DMS79 (cell line): ENCODE results near the gene LYPLA2.

Experiments used
- DNase-seq: peaks from one replicate; lab custom pipeline; 2025; lab: John Stamatoyannopoulos, UW

LYPLA2 gene

GRCh38 chr1:23790696-23791515, at the start of gene LYPLA2:
Gene LYPLA2 (plus strand): TSS chr1:23791145. CDS start chr1:23792683, 1,538 bp downstream.
- DNase-seq: peak; percentile 85

- no peak for DNase-seq
Observed at GRCh38 chr1:23741609-23742008, 49.3 kb upstream of the LYPLA2 start.

DNA sequence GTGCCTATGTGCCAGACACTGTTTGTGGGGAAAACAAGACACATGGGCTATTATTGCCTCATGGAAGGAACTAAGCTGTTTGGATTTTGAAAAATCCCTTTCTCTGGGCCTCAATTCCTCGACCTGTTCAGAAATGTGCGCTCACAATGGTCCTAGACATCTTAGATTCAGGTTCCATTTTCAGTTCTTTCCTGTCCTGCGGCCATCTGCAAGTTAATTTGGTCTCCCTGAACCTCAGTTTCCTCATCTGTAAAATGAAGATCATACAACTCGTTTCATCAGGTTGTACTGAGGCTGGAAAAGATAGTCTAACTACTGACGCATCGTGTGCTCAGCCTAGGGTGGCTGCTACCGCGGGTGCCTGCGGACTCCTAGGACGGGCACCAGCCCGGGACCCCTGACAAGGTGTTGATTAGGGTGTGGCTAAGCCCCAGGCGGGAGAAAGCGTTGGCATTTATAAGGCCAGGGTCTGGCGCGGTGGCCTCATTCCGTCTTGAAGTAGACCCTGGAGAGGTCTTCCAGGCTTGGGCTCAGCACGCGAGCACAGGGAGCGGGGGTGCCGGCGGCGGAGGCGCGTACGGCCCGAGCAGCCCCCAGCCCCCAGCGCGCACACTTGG, 48.2 kb upstream of the LYPLA2 start:
- DNase-seq: peak; percentile 24

GRCh38 chr1:23743287-23744152, 47.4 kb upstream of the LYPLA2 start, which contains the start of gene ELOA:
Gene ELOA (plus strand): TSS chr1:23743471. CDS start chr1:23743504, 33 bp downstream.
- DNase-seq: peak; percentile 56

DNA sequence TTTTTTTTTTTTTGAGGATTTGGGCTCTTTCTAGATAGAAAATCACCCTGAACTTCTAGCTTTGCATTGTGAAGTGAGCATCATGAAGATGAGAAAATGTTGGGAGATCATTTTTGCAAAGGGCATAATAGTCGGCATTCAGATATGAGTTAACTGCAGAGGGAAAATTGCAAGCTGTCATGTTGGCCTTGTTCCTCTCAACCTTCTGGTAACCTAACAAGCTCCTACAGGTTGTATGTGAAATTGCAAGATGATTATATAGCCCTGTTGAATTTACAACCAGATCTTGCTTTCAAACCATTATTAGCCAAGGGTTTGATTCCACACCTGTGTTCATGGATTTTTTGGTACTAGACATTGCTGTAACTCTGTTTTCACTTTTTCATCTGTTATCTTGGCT, 45.4 kb upstream of the LYPLA2 start:
- no peak for DNase-seq

GRCh38 chr1:23748016-23748415, 42.9 kb upstream of the LYPLA2 start:
- DNase-seq: no peak

- peak; percentile 9 for DNase-seq
Observed at GRCh38 chr1:23751050-23751814, 39.7 kb upstream of the LYPLA2 start.

GRCh38 chr1:23751815-23752200, 39.1 kb upstream of the LYPLA2 start:
- no peak for DNase-seq

DNA sequence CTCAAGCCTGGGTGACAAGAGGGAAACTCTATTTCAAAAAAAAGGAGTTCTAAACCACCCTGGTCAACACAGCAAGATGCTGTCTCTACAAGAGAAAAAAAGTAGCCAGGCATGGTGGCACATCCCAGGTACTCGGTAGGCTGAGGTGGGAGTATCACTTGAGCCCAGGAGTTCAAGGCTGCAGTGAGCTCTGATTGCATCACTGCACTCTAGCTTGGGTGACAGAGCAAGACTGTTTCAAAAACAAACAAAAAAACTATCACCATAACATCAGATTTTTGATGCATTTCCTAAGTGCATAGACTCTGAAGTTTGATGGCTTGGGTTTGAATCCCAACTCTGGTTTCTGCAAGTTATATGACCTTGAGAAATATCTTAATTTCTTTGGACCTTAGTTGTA, 38.0 kb upstream of the LYPLA2 start:
- no peak for DNase-seq

DNA sequence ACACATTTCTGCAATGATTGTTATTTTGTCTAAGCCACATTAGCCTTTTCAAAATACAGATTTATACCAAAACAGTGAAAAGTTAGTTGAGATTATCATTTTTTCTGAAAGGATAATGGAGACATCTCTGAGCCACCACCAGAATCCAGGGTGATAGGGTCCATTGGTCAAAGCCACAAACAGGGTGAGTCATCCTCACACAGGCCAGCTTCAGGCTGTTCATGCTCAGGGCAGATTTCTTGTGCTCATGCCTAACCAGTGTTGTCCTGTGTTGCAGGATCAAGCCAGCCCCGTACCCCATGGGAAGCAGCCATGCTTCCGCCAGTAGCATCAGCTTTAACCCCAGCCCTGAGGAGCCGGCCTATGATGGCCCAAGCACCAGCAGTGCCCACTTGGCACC, 34.3 kb upstream of the LYPLA2 start:
- DNase-seq: no peak

- DNase-seq: no peak
Observed at GRCh38 chr1:23757812-23758211, 33.1 kb upstream of the LYPLA2 start.

GRCh38 chr1:23759277-23759676, 31.7 kb upstream of the LYPLA2 start:
- DNase-seq: no peak

- DNase-seq: no peak
Observed at GRCh38 chr1:23763041-23763577, 27.8 kb upstream of the LYPLA2 start.

GRCh38 chr1:23768733-23769132, 22.2 kb upstream of the LYPLA2 start:
- DNase-seq: no peak

DNA sequence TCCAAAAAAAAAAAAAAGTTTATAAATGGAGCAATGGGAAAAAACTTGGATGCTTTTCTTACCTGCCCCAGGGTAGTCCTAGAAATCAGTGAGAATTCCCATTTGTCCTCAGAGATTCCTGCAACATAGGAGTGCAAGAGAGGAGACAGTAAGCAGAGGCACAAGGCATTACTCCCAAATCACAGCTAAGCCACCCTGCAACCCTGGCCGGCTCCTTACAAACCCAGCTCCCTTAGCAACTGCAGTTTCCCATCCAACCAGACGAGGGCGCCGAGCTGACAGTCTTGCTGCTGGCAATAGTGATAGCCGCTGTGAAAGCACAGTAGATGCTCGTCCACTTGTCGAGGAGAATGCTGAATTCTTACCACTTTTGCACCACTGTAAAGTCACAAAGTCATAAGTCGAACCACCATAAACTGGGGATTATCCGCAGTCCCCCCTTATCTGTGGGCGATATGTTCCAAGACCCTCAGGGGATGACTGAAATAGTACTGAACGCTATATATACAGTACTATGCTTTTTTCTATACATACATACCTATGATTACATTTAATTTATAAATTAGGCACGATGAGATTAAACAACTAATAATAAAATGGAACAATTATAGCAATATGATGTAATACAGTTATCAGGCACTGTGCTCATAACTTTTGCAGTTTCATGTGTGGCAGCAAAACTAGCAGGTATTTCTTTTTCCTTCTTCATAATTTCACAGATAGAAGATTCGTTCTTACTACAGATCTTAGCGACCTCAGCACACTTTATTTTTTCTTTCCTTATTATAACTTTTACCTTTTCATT, 18.7 kb upstream of the LYPLA2 start:
- DNase-seq: peak; percentile 44

DNA sequence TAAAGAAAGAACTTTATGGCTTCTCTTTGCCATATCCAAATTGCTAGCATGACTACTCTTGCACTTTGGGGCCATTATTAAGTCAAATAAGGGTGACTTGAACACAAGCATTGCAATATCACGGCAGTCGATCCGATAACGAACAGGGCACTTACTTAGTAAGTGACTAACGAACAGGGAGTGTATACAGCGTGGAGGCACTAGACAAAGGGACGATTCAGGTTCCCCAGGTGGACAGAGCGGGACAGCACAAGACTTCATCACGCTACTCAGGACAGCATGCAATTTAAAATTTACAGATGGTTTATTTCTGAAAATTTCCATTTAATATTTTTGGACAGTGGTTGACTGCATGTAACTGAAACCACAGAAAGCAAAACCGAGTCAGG, 18.1 kb upstream of the LYPLA2 start:
- no peak for DNase-seq

- DNase-seq: peak; percentile 86
Observed at GRCh38 chr1:23774174-23774880, 16.6 kb upstream of the LYPLA2 start.

GRCh38 chr1:23776217-23776616, 14.7 kb upstream of the LYPLA2 start:
- DNase-seq: no peak

DNA sequence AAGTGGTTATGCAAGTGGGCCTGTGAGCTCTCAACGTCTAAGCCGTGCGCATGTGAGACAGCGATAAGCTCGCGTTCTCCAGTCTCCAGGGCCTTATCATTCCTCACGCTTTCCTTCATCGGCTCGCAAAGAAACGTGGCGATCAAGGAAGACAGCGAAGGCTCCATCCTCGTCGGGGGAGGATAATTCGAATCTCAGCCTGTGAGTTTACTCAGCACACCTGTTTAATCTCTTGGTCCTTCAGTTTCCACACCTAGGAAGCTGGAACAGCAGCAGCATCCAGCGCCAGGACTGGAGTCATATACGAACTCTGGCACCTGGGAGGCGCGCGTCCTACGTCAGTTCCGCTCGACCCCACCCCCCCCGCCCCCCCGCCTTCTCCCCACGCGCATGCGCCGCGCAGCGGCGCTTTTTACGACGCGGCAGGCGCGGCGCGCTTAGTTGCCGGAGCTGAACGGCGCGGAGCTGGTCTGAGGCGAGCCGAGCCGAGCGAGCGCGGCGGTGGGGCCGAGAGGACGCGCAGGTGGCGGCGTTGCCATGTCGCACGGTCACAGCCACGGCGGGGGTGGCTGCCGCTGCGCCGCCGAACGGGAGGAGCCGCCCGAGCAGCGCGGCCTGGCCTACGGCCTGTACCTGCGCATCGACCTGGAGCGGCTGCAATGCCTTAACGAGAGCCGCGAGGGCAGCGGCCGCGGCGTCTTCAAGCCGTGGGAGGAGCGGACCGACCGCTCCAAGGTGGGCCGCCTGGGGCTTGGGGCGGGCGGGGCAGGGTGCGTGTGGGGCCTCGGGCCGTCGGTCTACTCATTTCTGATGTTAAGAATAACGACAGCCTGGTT, 12.7 kb upstream of the LYPLA2 start, which contains the start of gene PITHD1:
TSS of gene PITHD1 (plus strand) at position 440 of the 836 bp plus-strand sequence. CDS start at position 538, 98 bp downstream.
- peak; percentile 83 for DNase-seq
